T-helper 22 cell (primary cell): ENCODE data around the gene NIPSNAP3A.

Experiments
- DNase-seq: peaks from one replicate; pipeline ENCODE4 v3.0.0-alpha.2; 2020; ENCODE audit warnings: low read depth

The NIPSNAP3A gene

DNA sequence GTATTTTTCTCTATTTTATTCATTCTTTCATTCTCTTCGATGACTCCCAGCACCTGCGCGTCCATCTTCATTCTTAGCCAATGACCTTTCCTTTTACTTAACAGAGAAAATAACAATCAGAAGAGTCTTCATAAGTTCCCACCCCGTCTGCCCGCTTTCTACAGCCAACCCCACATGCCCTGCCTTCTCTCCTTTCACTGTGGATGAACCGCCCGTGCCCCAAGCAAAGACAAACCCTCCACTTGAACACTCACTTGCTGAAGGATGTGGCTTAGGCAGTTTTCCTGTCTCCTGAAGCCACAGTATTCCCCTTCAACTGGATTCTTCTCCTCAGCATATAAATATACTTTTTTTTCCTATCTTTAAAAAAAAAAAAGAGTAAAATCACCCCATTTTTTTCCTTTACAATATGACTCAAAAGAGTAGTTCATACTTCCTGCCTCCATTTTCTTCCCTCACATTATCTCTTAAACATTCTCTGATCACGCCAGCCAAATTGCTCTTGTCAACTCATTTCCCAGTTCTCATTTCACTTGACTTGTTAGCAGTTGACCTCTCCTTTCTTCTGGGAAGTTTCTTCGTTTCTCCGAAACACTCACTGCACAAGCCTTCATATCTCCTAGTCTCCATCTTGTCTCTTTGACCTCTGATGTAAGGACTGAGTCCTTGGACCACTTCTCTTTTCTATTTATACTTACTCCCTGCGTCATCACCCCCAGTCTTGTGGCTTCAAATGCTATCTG, 27.5 kb downstream of the NIPSNAP3A start:
- DNase-seq = no peak

DNA sequence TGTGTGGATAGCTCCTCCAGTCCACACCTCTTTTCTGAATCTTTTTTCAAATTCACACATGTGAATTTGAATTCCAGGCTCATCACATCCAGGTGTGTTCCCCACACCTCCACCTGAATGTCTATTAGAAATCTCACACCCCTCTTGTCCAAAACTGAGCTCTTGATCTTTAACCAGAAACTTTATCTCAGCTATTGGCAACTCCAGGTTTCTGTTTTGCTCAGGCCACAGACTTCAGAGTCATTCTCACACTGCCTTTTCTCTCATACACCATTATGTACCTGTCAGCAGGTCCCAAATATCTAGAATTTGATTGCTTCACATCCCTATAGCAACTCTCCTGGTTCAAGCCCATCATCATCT, 28.1 kb downstream of the NIPSNAP3A start:
- no peak for DNase-seq

DNA sequence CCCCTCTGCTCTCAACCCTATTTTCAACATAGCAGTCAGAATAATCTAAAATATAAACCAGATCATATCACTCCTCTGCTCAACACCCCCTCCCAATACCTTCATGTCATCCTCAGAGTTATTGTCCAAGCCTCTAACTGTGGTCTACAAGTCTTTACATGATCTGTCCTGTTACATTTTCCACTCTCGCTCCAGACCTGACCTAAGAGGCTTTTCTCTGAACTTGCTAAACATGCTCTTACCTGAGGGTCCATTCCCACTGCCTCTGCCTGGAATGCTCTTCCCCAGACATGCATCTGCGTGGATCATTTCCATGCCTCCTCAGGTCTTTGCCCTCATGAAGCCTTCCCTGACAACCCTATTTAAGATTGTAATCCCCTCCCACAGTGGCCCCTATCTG, 28.5 kb downstream of the NIPSNAP3A start:
- DNase-seq = no peak

DNA sequence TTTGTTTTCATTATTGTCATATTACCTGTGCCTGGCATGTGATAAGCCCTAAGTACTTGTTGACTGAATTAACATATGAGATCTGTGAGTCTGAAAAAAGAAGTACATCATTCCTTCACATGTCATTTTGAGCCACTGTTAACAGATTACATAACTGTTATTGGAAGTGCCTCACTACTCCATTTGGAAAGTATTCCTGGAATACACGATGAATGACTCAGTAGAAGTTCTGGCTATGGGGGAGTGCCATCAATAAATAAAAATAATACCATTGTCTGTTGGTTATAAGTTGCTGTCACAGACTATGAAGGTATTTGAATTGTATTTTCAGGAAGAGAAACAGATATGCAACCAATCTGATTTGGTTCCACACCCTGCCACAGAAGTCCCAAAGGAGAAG, 29.3 kb downstream of the NIPSNAP3A start:
- DNase-seq = no peak

DNA sequence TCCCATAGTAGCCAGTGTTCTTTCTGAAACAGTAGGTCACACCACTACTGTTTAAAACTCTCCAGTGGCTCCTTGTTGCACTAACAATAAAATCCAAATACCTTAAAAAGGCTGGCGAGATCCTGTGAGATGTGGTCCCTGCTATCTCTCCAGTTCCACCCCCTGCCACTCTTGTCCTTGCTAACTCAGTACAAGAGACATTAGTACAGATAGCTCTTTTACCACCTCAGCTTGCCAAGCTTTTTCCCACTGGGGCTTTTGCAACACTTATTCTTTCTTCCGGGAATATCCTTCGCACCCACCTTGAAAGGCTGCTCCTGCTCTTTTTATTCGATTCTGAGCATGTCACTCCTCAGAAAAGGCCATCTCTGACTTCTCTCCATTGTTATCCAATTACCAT, 31.3 kb downstream of the NIPSNAP3A start:
- DNase-seq = no peak

DNA sequence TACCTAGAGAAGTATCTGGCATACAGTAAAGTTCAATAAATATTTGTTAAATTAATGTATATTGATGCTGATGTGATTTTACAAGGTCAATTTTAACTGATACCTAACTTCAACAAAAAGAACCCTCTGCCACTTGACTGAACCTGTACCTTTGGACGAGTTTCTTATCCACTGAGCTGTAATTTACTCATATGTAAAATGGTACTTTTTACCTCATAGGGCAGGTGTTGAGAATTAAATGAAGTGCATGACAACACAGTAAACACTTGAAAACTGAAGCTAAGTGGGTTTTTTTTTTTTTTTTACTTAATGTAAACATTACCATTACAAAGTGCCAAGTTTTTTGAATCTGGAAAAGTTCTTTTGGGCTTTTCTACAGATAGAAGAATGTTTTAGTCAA, 31.9 kb downstream of the NIPSNAP3A start:
- DNase-seq = no peak

DNA sequence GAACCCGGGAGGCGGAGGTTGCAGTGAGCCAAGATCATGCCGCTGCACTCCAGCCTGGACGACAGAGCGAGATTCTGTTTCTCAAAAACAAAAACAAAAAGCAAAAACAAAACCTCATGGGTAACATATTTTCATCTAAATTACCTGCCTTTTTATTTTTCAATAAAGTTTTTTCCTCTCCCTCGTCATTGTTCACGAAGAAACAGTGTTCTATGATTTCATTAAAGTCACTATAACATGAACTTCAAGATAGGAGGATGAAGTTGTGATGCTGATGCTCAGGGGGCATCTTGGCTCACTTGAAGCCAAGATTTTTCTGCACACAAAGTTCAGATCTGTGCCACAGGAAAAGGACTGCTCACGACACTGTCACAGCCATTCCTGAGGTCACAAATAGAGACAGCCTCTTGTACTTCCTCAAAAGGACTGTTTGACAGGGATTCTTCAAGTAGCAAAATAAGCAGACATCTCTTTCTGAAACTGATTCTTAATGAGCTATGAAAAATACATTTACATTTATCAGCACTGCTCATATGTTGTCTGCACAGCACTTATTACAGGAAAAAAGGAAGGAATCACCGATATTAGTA, 32.6 kb downstream of the NIPSNAP3A start:
- no peak for DNase-seq

DNA sequence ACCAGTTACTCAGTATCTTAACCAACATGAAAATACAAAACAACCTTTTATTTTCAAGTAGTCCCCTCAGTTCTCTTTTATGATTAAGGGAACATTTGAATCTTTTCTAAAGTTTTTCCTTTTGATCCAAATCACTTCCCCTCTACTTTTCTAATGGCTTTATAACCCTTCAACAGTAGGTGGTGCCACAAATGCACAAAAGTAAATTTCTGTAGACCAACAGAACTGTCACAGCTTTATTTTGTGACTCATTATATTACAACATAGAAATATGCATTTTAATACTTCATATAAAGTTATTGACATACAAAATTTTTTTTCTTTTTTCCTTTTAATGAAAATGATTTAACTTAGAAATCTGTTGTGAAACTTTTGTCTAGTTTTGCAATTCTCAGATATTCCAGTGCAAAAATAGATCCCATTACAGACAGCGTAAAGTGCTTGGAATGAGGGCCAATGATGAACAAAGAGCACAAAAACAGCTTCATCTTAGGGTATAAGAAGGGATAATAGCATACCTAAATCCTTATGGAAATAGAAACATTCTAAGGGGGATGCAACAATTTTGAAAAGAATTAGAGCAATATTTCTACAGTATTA, 33.4 kb downstream of the NIPSNAP3A start:
- no peak for DNase-seq

DNA sequence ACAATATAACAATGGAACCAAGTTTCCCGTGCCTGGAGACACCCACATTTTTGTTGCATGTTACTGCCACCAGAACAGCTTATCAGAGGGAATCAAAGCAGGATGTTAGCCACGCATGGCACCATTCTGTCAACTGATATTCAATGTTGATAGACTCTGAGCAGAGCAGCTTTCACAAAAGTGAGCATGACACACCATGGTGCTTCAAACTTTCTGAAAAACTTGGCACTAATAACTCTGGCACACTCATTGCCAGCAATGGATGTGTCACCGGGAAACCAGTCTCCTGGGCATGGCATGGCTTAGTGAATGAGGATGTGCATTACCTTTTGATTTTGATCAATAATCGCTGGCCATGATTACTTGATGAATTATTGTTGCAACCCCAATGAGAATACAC, 36.1 kb downstream of the NIPSNAP3A start:
- DNase-seq = no peak

DNA sequence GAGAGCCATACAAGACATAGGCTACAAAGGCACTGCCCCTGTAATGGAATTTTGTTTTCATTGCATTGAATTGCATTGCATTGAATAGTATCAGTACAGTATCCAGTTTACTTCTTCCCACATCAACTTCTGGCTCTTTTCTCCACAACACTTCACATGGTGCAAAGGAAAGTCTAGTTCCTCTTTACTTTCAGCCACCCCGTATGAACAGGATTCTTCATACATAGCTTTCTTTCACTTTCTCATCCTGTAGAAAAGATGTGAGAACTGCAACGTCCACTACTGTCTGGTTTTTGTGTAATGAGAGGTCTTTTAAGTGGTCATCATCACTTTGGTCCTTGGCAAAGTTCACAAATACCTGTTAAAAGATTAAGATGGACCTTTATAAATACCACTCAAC, 36.6 kb downstream of the NIPSNAP3A start:
- DNase-seq = no peak

DNA sequence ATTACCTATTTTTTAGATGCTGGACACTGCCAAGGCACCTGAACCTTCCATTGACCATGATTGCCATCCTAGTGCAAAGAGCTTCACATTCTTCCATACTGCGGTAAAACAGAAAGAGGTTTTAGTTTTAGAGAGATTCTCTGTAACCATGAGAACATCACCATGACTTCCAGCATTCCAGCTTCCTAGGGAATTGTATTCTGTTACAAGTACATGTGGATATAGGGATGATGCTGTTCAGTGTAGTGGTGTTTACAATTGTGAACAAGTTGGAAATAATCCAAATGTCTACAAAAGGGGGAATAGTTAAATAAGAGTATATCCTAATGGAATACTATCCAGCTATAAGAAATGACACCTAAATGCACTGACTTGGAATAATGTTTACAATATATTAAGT, 38.8 kb downstream of the NIPSNAP3A start:
- DNase-seq = no peak

DNA sequence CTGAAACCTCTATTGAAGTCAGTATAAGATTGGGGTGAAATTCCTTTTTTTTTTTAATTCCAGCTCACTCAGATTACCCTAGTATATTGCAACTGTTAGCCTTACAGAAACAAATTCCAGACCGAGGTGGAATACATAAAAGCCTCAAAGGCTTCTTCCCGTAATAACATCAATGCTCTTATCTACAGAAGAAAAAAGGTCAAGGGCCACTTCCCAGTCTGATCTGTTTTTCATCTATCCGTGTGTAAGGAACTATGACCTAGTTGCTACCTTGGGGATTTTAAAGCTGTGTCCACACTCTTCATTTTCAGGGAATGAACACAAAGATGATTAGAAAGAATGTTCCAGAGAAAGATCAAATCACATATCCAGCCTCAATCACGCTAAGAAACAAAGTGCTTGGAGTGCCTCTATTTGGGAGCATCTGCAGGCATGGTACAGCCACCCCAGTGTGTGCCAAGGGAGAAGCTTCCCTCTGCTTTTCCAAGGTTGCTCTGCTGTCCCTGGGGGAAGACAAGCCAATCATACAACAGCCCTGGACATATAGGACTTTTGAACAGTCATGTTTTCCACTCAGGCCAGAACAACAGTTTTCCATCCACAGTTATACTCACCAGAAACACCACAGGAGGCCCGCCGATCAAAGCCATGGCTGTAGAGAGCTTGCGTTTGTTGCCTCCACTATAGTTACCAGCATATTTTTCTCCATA, 40.0 kb downstream of the NIPSNAP3A start:
- DNase-seq = no peak

DNA sequence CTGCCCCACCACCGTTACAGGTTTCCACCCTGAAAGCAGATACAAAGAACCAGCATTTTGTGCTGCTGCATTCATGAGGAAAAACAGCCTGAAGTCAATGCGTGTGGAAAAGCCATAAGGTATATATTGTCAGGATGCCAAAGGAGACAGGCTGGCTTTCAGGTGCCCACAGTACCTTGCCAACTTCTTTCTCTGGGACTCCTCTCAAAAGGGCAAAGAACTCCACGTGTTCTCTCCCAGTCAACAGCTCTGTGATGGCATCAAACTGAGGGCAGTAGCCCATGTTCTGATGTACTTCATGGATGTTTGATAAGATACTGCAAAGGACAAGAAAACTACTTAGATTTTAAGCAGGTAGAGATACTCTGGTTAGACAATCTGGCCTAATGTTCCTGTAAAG, 40.8 kb downstream of the NIPSNAP3A start:
- DNase-seq = no peak

DNA sequence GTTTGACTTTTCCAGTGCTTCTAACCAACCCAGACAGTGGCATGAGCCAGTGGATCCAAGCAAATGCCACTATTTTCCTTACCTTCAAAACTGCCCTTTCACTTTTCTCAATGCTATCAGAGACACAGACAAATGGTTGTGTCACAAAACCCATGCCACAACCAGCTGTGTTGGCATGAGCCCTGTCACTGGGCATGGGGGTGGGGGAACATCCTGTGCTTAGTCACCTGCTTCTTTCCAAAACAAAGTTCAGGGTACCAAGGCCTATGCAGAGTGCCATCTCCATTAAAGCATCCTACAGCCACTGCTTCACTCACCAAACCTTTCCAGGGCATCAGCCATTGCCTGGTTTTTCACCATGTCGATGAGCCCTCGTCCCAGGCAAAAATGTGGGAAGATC, 46.6 kb downstream of the NIPSNAP3A start:
- no peak for DNase-seq

DNA sequence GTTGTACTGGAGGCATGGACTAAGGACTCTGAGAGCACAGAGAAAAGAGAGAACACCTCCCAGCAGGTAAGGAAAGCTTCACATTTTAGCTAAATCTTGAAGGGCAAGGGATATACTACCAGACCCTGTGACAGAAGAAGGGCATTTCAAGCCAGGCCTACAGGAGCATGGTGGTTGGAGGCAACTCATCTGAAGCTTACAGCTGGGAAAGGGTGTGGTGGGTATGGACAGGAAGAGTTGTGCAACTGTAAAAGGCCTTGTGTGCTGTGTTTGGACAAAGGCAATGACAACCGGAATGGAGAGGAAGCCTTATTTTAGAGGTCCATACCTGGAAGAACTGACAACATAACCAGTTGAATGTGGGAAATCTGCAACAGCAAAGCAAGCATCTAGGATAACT, 47.6 kb downstream of the NIPSNAP3A start:
- DNase-seq = no peak

DNA sequence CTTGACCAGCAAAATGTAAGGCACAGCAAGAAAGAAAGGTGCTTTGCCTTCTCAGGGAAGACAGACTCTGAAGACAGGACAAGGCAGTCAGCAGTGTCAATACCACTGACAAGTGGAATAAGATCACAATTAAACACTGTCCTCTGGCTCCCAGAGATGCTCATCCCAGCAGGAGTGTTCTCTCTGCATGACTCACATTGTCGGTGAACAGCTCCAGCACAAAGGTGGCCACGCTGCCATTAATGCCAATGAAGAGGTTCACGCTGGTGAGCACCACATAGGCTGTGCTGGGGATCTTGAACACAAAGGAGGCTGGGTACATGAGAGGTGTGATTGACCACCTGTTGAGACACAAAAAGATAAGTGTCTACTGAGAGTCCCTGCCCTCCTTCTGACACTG, 48.4 kb downstream of the NIPSNAP3A start:
- no peak for DNase-seq

DNA sequence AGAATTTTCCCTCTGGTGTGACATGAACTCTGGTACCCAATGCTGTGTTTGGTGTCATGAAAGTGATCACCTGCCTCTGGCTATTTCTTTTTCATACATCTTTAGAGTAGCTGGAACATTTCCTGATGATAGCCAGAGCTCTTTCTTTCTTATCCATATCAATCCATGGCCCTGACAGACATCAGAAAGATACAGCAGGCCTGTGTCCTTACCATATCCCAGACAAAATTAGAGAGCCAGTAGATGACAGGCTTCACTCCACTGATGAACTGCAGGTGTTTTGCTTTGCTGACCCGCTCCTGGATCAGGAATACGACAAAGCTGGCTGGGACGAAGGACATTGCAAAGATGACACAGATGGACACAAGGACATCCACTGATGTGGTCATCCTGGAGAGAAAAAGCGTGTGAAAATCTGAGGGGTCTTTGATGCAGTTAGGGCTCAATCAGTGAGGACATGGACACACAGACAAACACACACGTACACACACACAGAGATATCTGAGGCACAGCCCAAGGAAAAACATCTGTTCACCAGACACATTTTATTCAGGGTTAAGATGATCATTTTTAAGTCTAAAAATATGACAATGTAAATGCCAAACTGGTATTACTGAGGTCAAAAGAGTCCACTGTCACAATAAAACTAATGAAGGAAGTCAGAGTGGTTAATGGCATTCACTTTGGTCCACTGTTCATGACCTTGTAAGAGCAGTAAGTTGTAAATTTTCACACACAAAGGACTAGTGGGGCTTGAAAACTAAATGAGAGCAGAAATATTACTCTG, 50.9 kb downstream of the NIPSNAP3A start:
- no peak for DNase-seq

DNA sequence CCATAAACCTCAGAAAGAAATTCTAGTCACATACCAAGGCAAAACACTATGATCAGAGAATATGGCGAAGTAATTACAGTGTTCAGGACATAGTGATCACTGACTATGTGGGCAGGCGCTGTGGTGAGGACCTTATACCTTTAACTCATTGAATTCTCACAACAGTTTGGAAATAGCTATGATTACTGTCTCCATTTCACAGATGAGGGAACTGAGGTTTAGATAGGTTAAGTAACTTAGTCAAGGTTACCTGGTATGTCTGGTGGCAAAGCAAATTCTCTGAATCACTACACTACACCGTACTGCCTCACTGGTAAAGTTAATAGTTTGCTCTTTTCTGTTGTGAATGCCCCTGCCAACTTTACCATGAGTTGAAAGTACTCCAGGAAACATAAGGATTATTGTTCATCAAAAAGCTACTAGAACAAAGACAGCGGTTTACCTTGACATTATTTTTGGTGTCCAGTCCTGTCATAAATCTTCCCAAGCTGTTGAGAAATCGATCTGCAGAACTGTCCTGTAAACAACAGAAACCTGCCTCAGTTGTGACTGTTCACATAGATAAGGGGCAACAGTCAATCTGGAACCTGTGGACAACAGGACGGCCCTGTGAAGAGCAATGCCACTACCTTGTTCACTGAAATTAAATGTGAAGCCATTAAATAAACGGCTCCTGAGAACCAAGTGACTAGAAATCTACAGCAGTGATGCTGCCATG, 52.7 kb downstream of the NIPSNAP3A start:
- no peak for DNase-seq

DNA sequence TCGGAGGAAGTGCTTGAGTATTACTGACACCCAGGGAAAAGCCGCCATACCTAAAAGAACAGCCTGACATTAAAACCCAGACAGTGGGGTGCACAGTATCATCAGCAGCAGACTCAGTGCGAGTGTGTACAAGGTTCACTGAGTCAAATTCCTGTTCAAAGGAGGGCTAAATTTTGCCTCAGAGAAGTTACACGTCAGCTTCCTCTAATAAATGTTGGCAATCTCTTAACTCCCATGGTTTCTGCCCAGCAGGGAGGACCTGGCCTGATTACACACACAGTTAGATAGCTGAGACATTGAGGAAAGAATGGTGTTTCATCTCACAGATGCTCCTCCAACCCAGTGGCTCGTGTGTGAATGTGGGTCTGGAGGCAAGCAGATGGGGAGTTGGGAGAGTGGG, 54.6 kb downstream of the NIPSNAP3A start:
- DNase-seq = no peak

DNA sequence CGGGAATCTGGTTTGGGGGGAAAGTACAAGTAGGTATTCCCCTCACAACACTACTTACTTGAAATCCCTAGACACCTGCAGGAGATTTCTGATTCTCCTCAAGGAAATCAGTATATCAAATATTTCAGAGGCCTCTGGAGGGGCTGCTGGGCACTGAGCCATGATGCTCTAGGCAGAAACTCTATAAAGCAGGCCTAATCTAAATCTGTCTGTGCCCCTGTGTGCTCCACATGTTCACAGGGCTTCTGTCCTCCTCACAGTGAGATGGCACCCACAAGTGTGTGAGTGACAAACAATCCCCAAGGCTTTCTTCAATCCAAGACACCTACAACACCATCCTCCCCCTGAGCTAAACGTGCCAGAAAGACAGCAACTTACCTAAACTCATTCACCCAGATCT, 55.4 kb downstream of the NIPSNAP3A start:
- DNase-seq = no peak

DNA sequence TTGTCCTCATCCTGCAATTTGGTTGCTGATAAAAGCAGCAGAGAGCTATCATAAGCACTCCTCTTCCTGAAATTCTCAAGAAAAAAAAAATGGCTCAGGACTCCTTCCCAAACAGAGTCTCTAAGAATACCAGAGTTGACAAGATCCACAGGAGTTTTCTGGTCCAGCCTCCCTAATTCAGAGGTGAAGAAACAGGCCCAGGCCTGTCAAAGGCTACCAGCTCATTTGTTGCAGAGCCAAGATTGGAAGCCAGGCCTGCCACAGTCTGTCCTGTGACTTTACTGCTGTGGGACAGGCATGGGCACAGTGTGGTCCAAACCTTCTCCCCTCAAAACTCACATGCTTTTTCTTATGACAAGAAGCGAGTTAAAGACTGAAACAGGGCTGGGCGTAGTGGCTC, 58.0 kb downstream of the NIPSNAP3A start:
- DNase-seq = no peak
